Muscle of arm (tissue), 12 donors: ENCODE measurements around the gene SMG6. TPM values are rescaled to one million over a fixed set of nuclear protein-coding genes. Genes with fewer than 3 reads are reported as not detected.
"Not testable (repeated sequence)": the region's sequence is repeated elsewhere in the genome, so short reads cannot be mapped to it uniquely, and the experiment has no call there.

Experiments used
- DNase-seq: peaks from one replicate; pipeline ENCODE4 v3.0.0-alpha.2; 2013
- polyA plus RNA-seq, 12 donors: library from polyadenylated mRNA; unstranded; fragments of 120-200 nt; gene quantifications; one replicate each; pipeline ENCODE4 v1.2.1, GENCODE V29; 2013; ENCODE audit not compliant: insufficient read length in 12 of 12

Gene SMG6
- polyA plus RNA-seq, 12 donors = 12.2 to 33.6 (median 18.2) TPM; not detected in 1

- not testable (repeated sequence) for DNase-seq
Measured at GRCh38 chr17:2013220-2013993, 290.2 kb downstream of the SMG6 start.

- DNase-seq = no peak
Measured at GRCh38 chr17:2012499-2012898, 291.1 kb downstream of the SMG6 start.

- DNase-seq = no peak
Measured at GRCh38 chr17:2011411-2012371, 291.9 kb downstream of the SMG6 start.

Other genes with a start within 250 kb of the SMG6 start
- 10 to 100 TPM in 11 of 12 donors, not detected in 1; 16.3 to 77.6 (median 22.9) TPM for gene HIC1, start 248.7 kb downstream of the SMG6 start, polyA plus RNA-seq
- 10 to 100 TPM in 11 of 12 donors, not detected in 1; 14.2 to 46.0 (median 20.7) TPM for gene SRR, start 165 bp upstream of the SMG6 start, polyA plus RNA-seq
- gene TSR1, start 32.7 kb upstream of the SMG6 start, polyA plus RNA-seq = 10 to 100 TPM in 11 of 12 donors, not detected in 1; 26.7 to 41.9 (median 38.8) TPM
- 10 to 100 TPM in 11 of 12 donors, not detected in 1; 34.4 to 71.3 (median 39.9) TPM for gene SGSM2, start 33.7 kb upstream of the SMG6 start, polyA plus RNA-seq
- gene MNT, start 97.3 kb upstream of the SMG6 start, polyA plus RNA-seq = 10 to 100 TPM in 10 of 12 donors, 1 to 10 TPM in 1, not detected in 1; 9.5 to 26.0 (median 14.5) TPM
- gene METTL16, start 208.1 kb upstream of the SMG6 start, polyA plus RNA-seq = 10 to 100 TPM; 10.8 to 74.4 (median 23.7) TPM